GM13977 (cell line): ENCODE data around the gene KBTBD4.

ENCODE experiments used
- DNase-seq: peaks from one replicate; pipeline ENCODE4 v3.0.0; 2012; ENCODE audit warnings: low spot score
- CTCF ChIP-seq: IDR thresholded peaks from 2 replicates; pipeline ENCODE4 v1.5.1; 2012; ENCODE audit warnings: mild to moderate bottlenecking, control low read depth; ENCODE audit not compliant: insufficient read depth; ENCODE audit errors: extremely low read depth, missing control alignments
- in situ Hi-C: fragments of 300-500 bp; cut with MboI; formaldehyde crosslinking; loops from one replicate; pipeline ENCODE4 v1.12.0; 2022; ENCODE audit warnings: low sequenced_read_pairs, low pct_unique_long_range_greater_than_20kb, mixed read lengths, inconsistent platforms; ENCODE audit not compliant: unreplicated experiment

The KBTBD4 gene

GRCh38 chr11:47587039-47587716, 8.4 kb upstream of the KBTBD4 start:
- TF ChIP-seq CTCF = no peak
- in situ Hi-C loops = no loop called here
- no peak for DNase-seq

- no peak for TF ChIP-seq CTCF
- no peak for DNase-seq
- in situ Hi-C loops = no loop called here
These were observed 7.5 kb upstream of the KBTBD4 start, which contains the start of gene FAM180B for GRCh38 chr11:47586098-47586855. TSS of gene FAM180B (plus strand) at chr11:47586678. CDS start at chr11:47586769, 91 bp downstream.

- no peak for TF ChIP-seq CTCF
- no peak for DNase-seq
- in situ Hi-C loops = no loop called here
These were observed 5.1 kb upstream of the KBTBD4 start for GRCh38 chr11:47583844-47584243.

GRCh38 chr11:47577460-47578041, 1.2 kb downstream of the KBTBD4 start:
- TF ChIP-seq CTCF = no peak
- in situ Hi-C loops = no loop called here
- no peak for DNase-seq

- in situ Hi-C loops = no loop called here
- TF ChIP-seq CTCF = no peak
- DNase-seq = no peak
These were observed 5.4 kb downstream of the KBTBD4 start for GRCh38 chr11:47573321-47573720.

GRCh38 chr11:47572715-47573255, 6.0 kb downstream of the KBTBD4 start:
- DNase-seq = no peak
- TF ChIP-seq CTCF = no peak
- in situ Hi-C loops = no loop called here
